DOHH2 (cell line): Measurements from ENCODE around the gene EMID1.

Source experiments
- CTCF ChIP-seq: fragments of 200-600 bp; sonication (generic); IDR thresholded peaks from one replicate; pipeline ENCODE4 v1.5.1; 2014; ENCODE audit warnings: antibody characterized with exemption, mild to moderate bottlenecking, low read depth, low read length; ENCODE audit not compliant: poor library complexity, severe bottlenecking
- EZH2phosphoT487 ChIP-seq: fragments of 200-600 bp; sonication (generic); IDR thresholded peaks from 2 replicates; pipeline ENCODE4 v1.6.1; 2017; ENCODE audit warnings: borderline replicate concordance, mild to moderate bottlenecking, antibody characterized with exemption, low read length, moderate library complexity, mixed read lengths

- TF ChIP-seq CTCF, result no peak
- peak; percentile 57; the same call in 1 of the 2 replicates for TF ChIP-seq EZH2phosphoT487
Measured at GRCh38 chr22:29206372-29207242, 911 bp downstream of the EMID1 start.
